ENCODE results near the gene SYN1. TPM values are rescaled to one million over a fixed set of nuclear protein-coding genes. Genes with fewer than 3 reads are reported as not detected.
"Not testable (repeated sequence)": the region's sequence is repeated elsewhere in the genome, so short reads cannot be mapped to it uniquely, and the experiment has no call there.

Gene SYN1
- total RNA-seq, 1 experiment from 2014 or later = 0.26 TPM

DNA sequence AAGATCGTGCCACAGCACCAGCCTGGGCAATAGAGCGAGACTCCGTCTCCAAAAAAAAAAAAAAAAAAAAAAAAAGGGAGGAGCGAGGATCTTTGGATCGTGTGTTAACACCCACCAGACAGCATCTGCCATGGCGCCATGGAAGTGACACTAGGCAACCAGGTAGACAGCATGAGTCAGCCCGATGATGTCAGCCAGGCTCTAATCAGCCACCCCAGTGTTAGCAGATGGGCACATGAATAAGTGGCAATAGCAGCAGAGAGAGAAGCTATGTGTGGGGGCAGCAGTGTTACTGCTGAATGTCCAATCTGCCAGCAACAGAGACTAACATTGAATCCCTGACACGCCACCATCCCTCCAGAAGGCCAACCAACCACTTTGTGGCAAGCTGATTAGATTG is 6.6 kb downstream of the SYN1 start:
- no peaks in the 10 kb centered on the region for H3K27me3 ChIP-seq
- DNase-seq = no peak

DNA sequence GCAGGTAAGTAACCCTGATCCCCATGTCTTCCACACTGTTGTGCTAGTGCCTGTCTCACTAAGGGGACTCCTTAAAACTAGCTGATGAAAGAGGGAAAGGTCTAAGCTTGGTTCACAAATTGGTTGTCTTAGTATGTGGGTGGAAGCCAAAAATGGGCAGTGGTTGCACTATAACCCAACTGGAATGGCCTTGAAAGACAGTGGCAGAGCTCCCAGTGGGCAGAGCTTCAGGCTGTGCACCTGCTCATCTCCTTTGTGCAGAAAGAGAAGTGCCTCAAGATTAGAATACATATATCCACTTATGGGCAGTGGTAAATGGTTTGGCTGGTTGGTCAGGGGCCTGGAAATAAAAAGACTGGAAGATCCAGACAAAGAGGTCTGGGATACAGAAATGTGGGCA is 7.2 kb downstream of the SYN1 start:
- no peaks in the 10 kb centered on the region for H3K36me3 ChIP-seq
- no peak for DNase-seq
- no peaks in the 10 kb centered on the region for H3K27me3 ChIP-seq
- H3K4me3 ChIP-seq = no peak overlapping the region
- H3K9me3 ChIP-seq = no peaks in the 10 kb centered on the region

More for the DNA sequence above, 6.6 kb downstream of the SYN1 start:
- Histone ChIP-seq H3K4me3 (no peak overlapping the region), H3K36me3 (no peaks in the 10 kb centered on the region), H3K9me3 (no peaks in the 10 kb centered on the region)

DNA sequence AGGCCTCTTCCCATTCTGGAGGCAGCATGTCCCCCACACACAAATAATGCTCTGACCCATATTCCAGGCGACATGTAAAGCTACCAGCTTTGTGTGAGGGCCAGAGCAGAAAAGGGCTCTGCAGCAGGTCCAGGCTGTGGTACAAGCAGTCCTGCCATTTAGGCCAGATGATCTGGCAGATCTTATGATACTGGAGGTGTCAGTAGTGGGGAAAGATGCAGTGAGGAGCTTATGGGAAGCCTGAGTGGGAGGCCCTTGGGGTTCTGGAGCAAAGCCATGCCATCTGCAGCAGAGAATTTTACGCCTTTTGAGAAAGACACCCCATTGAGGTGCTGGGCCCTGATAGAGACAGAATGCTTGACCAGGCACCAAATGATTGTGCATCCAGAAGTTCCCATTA is 7.7 kb downstream of the SYN1 start:
- no peaks in the 10 kb centered on the region for H3K27me3 ChIP-seq
- no peaks in the 10 kb centered on the region for H3K36me3 ChIP-seq
- no peak overlapping the region for H3K4me3 ChIP-seq
- no peak for DNase-seq
- no peaks in the 10 kb centered on the region for H3K9me3 ChIP-seq

DNA sequence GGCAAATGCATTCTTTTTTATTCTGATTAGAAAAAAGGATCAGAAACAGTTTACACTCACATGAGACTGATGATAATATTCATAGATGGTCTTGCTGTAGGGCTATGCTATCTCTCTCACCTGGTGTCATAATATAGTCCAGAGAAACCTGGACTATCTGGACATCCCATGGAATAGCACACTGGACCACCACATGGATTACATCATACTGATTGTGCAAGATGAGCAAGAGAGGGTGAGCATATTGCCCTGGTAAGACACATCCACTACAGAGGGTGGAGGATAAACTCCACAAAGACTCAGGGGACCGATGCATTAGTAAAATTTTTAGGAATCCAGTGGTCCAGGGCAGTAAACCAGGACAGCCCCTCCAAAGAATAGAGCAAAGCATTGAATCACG is 8.2 kb downstream of the SYN1 start:
- no peak overlapping the region for H3K4me3 ChIP-seq
- DNase-seq = no peak

DNA sequence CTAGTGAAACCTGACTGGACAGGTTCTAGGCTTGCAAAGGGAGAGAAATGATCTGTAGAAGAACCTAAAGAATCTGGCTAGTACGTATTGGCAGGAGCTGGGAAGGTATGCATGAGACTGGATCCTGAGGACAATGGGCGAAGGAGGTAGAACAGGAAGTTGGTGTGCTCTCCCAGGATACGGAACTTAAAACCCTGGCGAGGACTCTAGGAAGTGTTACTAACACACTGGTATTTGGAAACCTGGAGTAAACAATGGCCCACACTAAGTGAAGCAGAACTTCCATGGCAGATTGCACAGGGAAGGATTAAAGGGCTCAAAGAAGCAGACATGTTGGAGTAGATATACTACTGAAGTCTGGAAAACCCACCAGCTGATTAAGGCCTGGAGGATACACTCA is 9.1 kb downstream of the SYN1 start:
- Histone ChIP-seq H3K9me3 (no peaks in the 10 kb centered on the region), H3K36me3 (no peaks in the 10 kb centered on the region), H3K4me3 (no peak overlapping the region), H3K27me3 (no peaks in the 10 kb centered on the region)
- DNase-seq = no peak

More for the DNA sequence above, 8.2 kb downstream of the SYN1 start:
- no peaks in the 10 kb centered on the region for H3K27me3 ChIP-seq
- no peaks in the 10 kb centered on the region for H3K36me3 ChIP-seq
- no peaks in the 10 kb centered on the region for H3K9me3 ChIP-seq

DNA sequence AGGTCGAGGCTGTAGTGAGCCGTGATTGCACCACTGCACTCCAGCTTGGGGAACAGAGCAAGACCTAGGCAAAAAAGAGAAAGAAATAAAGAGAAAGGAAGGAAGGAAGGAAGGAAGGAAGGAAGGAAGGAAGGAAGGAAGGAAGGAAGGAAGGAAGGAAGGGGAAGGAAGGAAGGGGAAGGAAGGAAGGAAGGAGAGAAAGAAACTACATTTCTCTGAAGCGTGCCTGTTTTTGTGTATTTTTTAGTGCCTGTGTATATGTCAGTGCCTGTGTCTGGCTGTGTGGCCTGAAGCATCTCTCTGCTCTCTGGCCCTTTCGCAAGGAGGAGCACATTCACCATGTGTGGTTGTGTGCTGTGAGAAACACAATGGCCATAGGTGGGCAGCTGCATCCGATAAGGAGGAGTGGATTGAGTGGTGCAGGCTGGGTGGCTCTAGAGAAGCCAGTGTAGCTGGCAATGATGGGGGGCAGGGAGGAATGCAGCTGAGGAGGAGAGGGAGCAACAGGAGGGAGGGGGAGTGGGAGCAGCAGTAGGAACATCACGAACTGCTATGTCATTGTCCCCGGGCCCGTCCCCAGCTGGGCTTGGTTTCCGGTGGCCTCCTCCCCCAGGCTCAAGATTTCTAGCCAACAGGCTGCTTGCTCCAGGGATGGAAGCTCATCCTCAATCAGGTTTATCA is 11.4 kb downstream of the SYN1 start:
- Histone ChIP-seq H3K9me3 (no peaks in the 10 kb centered on the region), H3K27me3 (no peaks in the 10 kb centered on the region), H3K4me3 (no peak overlapping the region), H3K36me3 (no peaks in the 10 kb centered on the region)
- no peak for DNase-seq

DNA sequence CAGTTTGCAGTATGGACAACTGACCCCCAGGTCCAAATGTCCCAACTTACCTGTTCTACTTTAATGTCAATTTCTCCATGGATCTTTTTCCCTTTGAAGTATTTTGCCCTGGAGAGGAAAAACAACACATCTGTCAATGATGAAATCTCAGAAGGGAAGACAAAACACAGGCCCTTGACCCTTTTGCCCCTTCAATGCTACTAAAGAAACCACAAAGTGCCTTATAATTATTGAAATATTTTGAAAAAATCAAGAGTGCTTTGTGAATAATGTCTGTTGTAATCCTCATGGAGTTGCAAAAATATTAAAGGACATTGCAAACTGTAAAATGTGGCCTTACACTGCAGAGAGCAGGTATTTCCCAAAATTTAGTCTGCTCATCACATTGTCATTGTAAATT is 12.6 kb downstream of the SYN1 start:
- Histone ChIP-seq H3K4me3 (no peak overlapping the region), H3K9me3 (no peaks in the 10 kb centered on the region), H3K36me3 (no peaks in the 10 kb centered on the region), H3K27me3 (no peaks in the 10 kb centered on the region)
- no peak for DNase-seq

DNA sequence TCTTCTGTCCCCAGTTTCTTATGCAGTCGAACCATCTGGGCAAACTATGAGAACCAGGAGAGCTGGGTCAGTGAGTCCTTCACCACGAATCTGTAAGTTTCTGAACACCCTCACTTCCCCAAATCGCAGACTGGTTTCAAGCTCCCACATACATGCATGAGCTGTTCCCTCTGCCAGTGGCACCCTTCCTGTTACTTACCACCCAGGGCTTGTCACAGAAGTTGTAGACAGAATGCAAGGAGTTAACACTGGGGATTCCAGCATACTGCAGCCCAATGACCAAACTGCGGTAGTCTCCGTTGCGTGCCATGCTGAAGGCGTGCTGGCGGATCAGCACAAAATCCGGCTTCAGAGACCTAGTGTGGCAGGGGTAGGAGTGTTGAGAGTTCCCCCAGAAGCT is 14.6 kb downstream of the SYN1 start:
- Histone ChIP-seq H3K9me3 (no peaks in the 10 kb centered on the region), H3K36me3 (no peaks in the 10 kb centered on the region), H3K4me3 (no peak overlapping the region), H3K27me3 (no peaks in the 10 kb centered on the region)
- no peak for DNase-seq

DNA sequence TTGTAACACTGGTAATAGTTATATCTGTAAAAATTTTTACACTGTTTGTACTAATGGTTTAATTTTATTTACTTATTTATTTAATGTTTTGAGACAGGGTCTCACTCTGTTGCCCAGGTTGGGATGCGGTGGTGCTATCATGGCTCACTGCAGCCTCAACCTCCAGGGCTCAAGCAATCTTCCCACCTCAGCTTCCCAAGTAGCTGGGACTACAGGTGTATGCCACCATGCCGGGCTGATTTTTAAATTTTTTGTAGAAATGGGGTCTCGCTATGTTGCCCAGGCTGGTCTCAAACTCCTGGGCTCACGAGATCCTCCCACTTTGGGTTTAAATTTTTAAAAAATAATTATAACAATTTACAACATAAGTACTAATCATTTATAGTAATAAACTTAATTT is 16.5 kb downstream of the SYN1 start:
- DNase-seq, H3K9me3 ChIP-seq, H3K27me3 ChIP-seq, H3K36me3 ChIP-seq, H3K4me3 ChIP-seq: not testable (repeated sequence)

DNA sequence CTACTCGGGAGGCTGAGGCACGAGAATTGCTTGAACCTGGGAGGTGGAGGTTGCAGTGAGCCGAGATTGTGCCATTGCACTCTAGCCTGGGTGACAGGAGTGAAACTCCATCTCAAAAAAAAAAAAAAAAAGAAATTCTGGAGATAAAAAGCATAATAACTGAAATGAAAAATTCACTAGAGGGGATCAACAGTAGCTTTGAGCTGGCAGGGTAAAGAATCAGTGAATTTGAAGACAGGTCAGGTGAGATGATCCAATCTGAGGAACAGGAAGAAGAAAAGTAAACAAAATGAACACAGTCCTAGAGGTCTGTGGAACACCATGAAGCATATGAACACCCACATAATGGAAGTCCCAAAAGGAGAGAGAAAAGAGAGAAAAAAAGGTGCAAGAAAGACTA is 22.4 kb downstream of the SYN1 start:
- no peak for DNase-seq
- H3K4me3 ChIP-seq = no peak overlapping the region
- no peaks in the 10 kb centered on the region for H3K36me3 ChIP-seq
- H3K9me3 ChIP-seq = peaks cover 2% of the 10 kb centered on the region
- H3K27me3 ChIP-seq = no peaks in the 10 kb centered on the region

DNA sequence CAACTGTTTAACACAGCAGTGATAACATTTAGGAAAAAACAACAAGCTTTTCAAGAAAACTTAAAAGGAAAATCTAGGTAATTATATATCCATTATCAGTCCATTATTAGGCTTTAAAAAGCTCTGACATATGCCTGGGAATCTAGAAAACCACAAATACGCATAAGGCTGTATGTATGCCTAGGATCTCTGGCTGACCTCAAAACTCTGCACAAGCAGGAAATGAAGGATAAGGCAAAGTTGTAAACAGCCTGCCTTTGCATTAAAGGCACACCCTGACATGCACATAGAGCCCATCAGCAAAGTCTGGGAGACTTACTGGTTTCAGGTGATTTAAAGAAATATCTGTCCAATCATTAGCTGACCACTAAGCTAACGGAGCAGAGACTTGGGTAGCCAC is 23.4 kb downstream of the SYN1 start:
- DNase-seq = no peak
- H3K9me3 ChIP-seq = peaks cover 2% of the 10 kb centered on the region

DNA sequence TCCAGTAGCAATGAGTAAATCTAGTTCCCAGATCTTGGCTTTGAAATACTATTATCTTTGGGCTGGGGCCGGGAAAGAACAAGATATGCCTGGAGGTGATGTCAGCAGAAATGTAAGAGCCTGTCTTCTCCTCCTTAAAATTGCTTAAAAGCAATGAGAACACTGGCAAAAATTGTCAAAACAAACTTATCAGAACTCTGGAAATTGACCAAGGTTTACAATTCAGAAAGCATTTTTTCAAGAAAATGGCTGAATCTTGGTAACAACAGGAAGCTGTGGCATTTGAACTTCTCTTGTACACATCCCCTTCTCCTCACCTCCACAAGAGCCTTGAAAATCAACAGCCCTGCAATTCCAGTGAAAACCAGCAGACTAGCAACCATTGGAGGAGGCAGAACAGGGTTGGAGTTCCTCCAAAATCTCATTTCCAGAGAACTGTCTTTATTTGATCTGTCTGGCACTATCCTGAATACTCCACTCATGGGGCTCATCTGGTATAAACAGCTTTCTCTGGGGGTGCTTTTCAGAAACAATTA is 23.9 kb downstream of the SYN1 start:
- peaks cover 2% of the 10 kb centered on the region for H3K9me3 ChIP-seq
- DNase-seq = peak; percentile 42
- H3K36me3 ChIP-seq = no peaks in the 10 kb centered on the region

More for the DNA sequence above, 23.4 kb downstream of the SYN1 start:
- Histone ChIP-seq H3K36me3 (no peaks in the 10 kb centered on the region), H3K4me3 (no peak overlapping the region), H3K27me3 (no peaks in the 10 kb centered on the region)

DNA sequence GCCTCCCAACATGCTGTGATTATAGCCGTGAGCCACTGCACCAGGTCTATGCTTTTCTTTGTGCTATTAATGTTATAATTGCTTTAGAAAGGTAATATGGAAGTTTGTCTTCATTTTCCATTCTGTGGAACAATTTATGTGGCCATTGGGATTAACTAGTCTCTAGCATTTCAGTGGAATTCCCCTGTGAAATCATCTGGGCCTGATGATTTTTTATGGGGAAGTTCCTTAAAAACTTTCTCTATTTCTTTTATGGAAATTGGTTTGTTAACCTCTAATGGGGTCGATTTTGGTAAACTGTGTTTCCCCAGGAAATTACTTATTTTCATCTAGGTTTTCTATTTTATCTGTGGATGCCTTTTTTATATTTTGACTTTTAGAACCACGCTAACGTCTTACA is 26.1 kb downstream of the SYN1 start:
- no peak overlapping the region for H3K4me3 ChIP-seq
- H3K36me3 ChIP-seq = no peaks in the 10 kb centered on the region
- H3K27me3 ChIP-seq = no peaks in the 10 kb centered on the region
- H3K9me3 ChIP-seq = peaks cover 2% of the 10 kb centered on the region; the same call in 1 of the 2 replicates
- no peak for DNase-seq

More for the DNA sequence above, 23.9 kb downstream of the SYN1 start:
- Histone ChIP-seq H3K27me3 (no peaks in the 10 kb centered on the region), H3K4me3 (no peak overlapping the region)

DNA sequence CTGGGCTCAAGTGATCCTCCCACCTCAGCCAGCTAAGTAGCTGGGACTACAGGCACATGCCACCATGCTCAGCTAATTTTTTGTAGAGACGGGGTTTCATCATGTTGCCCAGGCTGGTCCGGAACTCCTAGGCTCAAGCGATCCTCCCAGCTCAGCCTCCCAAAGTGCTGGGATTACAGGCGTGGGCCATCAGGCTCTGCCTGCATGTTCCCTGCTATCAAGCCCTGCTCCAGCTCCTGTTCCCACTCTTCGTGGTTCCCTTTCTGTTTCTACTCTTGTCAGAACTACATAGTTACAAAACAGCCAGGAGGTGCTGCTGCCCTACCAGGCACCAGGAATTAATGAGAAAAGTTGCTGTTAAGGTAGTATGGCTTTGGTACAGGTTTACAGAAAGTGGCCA is 28.7 kb downstream of the SYN1 start:
- DNase-seq = no peak
- Histone ChIP-seq H3K36me3 (no peaks in the 10 kb centered on the region), H3K27me3 (no peaks in the 10 kb centered on the region), H3K4me3 (no peak overlapping the region), H3K9me3 (no peaks in the 10 kb centered on the region)

DNA sequence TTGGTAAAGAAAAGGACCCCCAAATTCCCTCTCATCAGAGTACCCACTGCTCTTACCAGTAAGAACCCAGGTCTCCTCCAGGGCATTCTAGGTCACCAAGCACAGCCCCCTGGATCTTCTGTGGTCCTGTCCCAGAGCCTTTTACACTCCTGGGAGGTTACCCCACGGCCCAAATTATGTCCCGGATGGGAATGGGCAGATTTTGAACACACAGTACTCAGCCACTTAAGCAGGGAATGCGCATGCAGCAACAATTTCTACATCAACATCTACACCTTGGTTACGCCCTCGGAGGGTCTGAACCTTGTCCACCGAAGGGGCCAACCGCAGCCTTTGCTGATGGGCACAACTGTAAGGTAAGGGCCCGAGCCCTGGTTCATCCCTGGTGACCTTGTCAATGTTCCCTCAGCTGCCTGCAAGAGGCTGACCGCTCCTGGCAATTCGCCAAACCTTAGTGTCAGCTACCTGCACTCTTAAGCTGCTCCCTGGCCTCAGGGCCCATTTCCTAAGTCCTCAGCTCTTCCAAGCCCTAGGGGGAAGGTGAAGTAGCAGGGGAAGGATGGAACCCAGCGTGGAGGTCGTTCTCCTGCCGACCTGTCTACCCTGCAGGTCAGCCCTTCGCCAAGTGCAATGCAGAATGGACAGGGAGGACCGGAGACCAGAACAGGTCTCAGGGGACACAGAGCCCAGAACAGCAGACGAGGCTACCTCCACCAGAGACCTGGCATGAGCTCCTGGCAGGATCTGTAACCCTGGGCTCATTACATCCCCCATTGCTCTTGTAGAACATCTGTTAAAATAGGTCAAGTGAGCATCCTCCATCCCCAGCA is 31.5 kb downstream of the SYN1 start:
- no peak for DNase-seq
- Histone ChIP-seq H3K9me3 (no peaks in the 10 kb centered on the region), H3K36me3 (peaks cover 20% of the 10 kb centered on the region), H3K27me3 (no peaks in the 10 kb centered on the region), H3K4me3 (no peak overlapping the region)

DNA sequence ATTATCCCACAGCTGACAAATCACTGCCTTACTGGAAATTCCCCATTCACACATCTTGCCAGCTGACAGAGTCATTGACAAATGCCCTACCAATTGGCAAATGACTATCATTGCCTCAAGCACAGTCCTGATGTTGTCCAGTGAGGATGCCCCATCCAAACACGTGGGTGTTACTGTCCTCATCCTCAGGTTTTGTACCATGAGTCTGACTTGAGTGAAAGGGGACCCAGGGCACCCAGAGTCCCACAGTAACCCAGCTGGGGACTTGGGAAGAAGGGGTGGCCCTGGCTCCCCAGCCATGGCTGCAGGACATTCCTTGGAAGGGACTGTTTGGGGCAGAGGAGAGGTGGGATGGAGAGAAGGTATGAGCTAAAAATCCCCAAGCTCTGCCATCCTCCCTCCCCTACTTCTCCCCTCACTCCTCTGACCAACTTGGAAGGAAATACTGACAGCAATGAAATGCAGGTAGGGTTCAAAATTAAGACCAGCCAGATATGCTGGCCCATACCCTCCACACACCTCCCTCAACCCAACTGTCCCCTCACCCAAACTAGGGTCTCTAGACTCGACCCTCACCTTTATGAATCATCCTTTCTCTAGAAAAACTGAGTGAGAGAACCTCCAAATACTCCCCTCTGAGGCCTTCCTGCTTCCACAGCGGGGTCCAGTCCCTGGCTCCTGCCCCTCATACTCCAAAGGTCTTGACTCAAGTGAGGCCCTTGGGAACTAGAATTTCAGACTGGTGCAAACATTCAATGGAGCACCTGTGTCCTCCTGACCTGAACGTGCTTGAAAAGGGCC is 32.4 kb downstream of the SYN1 start:
- no peak for DNase-seq
- H3K9me3 ChIP-seq = no peaks in the 10 kb centered on the region
- H3K27me3 ChIP-seq = no peaks in the 10 kb centered on the region
- H3K4me3 ChIP-seq = no peak overlapping the region
- H3K36me3 ChIP-seq = peaks cover 20% of the 10 kb centered on the region
